Prostate gland (tissue), 2 donors: ENCODE results near the gene GFOD2.
"Not testable (repeated sequence)": the region's sequence is repeated elsewhere in the genome, so short reads cannot be mapped to it uniquely, and the experiment has no call there.

Experiments
- POLR2A ChIP-seq: fragments of 450-650 bp; IDR thresholded peaks from one replicate; pipeline ENCODE4 v1.6.1; 2016; ENCODE audit warnings: antibody characterized with exemption, mild to moderate bottlenecking
- POLR2AphosphoS5 ChIP-seq: sonication (generic); formaldehyde crosslinking; IDR thresholded peaks from one replicate; pipeline ENCODE4 v1.6.1; 2017; ENCODE audit warnings: antibody characterized with exemption
- TF ChIP-seq, protein P1 (sequence below), 4 experiments: fragments of 200-600 bp in 2 of 4; fragments of 450-650 bp in 2 of 4; sonication (generic) in 2 of 4; IDR thresholded peaks; 1 replicate in 3 of 4; 2 replicates in 1 of 4; pipeline ENCODE4 v1.5.1; 2016 to 2019; ENCODE audit warnings: antibody characterized with exemption in 4 of 4, mild to moderate bottlenecking in 2 of 4, moderate library complexity in 2 of 4

- TF ChIP-seq, protein P1, sequence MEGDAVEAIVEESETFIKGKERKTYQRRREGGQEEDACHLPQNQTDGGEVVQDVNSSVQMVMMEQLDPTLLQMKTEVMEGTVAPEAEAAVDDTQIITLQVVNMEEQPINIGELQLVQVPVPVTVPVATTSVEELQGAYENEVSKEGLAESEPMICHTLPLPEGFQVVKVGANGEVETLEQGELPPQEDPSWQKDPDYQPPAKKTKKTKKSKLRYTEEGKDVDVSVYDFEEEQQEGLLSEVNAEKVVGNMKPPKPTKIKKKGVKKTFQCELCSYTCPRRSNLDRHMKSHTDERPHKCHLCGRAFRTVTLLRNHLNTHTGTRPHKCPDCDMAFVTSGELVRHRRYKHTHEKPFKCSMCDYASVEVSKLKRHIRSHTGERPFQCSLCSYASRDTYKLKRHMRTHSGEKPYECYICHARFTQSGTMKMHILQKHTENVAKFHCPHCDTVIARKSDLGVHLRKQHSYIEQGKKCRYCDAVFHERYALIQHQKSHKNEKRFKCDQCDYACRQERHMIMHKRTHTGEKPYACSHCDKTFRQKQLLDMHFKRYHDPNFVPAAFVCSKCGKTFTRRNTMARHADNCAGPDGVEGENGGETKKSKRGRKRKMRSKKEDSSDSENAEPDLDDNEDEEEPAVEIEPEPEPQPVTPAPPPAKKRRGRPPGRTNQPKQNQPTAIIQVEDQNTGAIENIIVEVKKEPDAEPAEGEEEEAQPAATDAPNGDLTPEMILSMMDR (IDR thresholded peaks at IDR 0.05) = not testable (repeated sequence)
- not testable (repeated sequence) for TF ChIP-seq POLR2A, POLR2AphosphoS5
Observed at GRCh38 chr16:67751331-67751730, 32.2 kb upstream of the GFOD2 start.
